GM18502 (cell line): ENCODE data around the gene SPEG.

ENCODE experiments used
- ATAC-seq: cut with Tn5 transposase; IDR thresholded peaks from one replicate; pipeline ENCODE4 v1.9.1; 2021; ENCODE audit warnings: mild to moderate bottlenecking; ENCODE audit not compliant: unreplicated experiment, poor library complexity

Gene SPEG

DNA sequence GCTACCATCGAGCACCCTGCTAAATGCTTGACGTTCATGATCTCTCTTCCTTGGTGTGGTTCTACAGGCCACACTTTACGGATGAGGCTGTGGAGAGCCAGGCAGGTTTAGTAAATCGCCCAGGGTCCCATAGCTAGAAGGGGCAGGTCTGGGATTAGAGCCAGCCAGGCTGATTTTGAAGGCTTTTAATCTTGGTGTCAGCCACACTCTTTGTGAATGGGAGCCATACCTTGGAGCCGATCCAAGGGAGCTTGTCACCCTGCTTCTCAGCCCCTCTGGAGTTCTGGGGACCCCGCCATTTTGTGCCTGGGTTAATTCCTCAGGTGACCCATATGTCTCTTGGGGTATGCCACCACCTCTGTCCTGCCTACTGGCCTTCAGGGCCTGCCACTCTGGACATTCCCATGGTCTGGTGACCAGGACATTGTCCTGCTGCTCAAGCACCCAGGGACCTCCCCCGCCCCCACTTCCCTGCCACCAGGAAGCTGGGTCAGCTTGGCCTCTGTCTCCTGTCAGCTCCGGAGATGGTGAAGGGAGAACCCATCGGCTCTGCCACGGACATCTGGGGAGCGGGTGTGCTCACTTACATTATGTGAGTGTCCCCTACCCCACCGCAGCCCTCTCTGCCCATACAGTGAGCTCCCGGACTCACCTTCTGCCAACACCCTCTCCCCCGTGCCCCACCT is 56.8 kb downstream of the SPEG start:
- ATAC-seq, result no peak

DNA sequence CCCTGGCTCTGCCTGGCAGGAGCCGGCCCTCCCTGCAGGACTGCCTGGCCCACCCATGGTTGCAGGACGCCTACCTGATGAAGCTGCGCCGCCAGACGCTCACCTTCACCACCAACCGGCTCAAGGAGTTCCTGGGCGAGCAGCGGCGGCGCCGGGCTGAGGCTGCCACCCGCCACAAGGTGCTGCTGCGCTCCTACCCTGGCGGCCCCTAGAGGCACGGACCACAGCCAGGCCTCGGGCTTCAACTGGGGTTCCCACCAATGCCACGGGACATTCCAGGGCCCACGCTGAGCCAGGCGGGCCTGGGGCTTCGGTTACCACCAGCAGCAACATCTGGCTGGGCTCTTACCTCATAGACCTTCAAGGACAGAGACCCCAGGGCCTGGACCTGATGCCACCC is 57.9 kb downstream of the SPEG start:
- ATAC-seq, result no peak

DNA sequence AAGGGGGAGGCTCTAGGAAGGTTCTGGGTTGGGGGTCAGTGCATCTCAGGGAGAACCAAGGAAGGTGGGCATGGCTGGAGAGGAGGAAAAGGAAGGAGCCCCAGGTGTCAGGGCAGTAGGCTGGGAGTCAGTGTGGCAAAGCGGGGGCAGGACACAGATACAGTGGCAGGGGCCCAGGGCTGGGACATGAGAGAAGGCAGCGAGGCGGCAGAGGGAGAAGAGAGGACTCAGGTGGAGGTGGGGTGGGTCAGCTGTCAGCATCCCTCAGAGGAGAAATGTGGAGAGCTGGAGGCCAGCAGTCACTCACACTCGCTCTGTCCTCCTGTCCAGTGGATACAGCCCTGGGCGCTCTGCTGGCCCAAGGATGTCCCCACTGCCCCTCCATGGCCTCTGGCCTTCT is 58.4 kb downstream of the SPEG start:
- no peak for ATAC-seq

DNA sequence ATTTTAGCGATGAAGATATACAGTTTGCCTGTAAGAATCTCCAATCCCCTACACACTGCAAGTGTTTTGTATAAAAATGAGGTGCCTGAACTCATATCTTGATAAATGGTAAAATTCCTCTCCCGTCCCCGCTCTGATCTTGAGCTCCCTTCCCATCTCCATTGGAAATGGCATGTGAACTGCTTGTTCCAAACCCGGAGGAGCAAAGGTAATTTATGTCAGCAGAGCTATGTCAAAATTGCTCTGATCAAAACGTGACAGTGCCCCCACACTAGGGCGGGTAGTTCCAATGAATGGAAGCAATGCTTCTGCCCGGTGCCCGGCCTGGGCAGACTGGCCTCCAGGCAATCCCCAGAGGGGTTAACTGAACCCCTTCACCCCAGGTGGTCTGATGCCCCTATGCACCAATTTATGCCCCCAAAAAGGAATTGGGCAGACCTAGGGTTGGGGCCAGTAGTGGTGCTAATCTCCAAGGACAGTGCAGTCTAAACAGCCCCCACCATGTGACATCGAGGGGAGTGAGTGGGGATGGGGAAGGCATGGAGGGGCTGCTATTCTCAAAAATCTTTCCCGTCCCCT is 60.4 kb downstream of the SPEG start:
- ATAC-seq, result no peak

DNA sequence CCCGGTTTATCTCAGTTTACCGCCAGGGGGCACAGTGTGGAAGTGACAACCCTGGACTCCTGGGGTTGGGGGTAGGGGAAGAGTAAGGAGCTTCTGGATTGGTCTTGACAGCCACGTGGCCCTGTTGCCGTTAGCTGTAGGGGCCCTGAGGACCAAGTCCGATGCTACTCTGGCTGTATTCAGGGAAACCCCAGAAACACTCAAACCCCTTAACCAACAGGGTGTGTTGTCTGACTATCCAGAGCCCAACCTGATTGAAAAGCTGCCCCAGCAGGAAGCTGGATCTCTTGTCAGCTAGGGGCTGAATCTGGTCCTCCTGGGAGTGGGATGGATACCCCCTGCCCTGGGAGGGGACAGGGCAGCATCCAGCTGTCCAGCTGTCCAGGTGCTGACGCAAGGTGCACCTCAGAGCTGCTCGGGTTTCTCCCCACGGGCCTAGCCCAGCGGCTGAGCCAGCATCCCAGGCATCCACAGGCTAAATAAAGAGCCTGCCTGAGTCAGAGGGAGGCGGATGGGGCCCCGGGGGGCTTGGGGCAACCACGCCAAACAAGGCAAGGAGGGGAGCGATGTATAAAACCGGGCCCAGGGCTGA is 61.0 kb downstream of the SPEG start:
- ATAC-seq, result no peak

DNA sequence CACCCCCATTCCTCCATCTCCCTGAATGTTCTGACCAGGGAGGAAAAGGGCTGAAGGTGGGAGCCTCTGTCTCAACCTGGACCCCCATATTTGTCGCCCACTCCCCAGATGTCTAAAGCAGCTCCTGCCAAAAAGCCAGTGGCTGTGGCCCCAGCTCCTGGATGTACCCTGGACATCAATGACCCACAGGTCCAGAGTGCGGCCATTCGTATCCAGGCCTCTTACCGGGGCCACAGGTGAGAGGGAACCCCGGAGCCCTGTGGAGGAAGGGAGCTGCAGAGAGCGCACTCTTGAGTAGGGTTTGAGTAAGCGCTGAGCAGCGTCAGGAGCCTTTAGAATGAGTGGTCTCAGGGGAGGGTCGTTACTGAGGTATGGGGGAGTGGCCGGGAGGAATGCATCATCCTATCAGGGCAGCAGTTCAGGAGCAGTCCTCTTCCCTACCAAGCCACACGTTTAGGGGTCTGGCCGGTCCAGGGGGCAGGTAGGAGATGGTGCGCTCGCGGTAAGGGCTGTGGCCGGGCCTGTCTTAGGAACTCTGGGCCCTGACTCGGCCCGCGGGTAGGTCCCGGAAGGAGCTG is 61.7 kb downstream of the SPEG start:
- no peak for ATAC-seq

DNA sequence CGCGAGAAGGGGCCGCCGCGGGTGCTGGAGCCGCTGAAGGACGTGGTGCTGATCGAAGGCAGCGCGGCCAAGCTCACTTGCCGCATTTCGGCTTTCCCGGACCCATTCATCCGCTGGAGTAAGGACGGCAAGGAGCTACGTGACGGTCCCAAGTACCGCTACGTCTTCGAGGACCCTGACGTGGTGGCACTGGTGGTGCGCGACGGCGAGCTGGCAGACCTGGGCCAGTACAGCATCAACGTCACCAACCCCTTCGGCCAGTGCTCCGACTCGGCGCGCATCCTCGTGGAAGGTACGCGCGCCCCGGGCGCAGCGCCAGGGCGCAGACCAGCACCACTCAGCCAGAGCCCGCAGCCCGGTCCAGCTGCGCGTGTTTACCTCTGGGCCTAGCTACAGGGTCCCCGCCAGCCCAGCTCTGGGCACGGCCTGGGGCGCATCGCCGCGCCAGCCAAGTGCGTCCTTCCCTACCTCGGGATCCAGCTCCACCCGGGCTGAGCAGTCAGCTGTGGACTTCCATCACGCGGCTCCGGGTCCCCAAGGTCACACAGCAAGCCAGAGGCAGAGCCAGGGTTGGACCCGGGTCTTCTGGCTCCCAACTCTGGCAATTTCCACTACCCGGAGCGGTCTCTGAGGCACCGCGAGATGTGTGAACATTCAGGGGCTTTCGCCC is 62.3 kb downstream of the SPEG start:
- no peak for ATAC-seq

DNA sequence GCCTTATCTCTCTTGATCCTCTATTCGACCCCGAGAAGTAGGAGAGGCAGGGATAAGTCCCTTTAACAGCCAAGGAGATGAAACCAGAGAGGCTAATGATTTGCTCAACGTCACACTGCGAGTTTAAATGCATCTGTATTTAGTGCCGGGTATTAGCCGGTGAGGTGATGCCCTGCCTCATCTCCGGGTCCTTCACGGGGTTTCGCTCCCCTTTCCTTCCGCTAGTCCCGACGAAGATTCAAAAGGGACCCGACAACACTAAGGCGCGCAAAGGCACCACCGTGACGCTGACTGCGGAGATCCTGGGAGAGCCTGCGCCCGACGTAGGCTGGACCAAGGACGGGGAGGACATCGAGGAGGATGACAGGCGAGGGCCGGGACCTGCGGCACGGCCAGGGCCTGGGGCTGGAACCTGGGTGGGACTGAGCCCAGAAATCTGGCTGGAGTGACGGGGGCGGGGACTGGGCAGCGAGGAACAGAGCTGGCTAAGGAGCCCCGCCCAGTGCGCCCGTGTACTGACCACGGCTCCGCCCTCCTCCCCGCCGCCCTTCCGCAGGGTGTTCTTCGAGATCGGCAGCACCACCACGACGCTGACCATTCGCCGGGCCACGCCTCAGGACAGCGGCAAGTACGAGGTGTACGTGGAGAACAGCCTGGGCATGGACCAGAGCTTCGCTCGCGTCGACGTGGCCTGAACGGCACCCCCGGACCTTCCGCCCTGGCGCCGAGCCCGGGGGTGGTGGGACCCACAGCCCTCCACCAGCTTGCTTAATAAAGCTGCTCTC is 63.0 kb downstream of the SPEG start:
- ATAC-seq, result no peak

DNA sequence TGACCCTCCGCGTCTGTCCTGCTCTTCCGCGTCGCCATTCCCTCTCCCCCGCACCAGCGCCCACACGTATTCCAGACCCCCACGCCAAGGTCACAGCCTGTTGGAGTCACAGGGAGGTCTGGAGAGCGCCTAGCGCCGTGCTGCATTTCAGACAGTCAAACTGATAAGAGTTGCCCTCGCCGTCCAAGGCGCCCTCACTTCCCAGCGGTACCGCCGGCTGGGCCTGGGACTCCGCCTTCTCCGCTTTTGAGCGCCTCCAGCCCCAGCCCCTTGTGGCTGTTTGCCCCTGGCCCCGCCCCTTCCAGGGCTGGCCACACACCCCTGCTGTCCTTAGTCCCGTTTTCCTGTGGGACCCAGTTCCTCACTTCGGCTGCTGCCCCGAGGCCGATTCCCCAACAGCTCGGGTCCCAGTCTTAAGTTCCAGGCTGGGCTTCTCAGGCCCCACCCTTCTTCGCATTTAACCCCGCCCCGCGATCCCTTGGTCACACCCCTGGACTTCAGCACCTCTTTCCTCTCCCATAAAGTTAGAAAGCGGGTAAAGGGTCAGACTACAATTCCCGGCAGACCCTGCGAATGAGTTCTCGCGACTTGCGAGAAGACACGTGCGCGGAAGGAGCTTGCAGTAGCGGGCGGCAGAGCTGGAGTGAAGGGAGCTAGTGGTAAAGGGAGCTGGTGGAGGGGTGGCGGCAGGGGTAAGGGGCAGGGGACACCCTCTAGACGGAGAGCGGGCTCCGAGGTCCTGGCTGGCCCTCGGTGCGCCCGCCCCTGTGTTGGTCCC is 63.8 kb downstream of the SPEG start, which contains the start of gene GMPPA:
Gene GMPPA (plus strand): TSS at position 612 of the 778 bp plus-strand sequence. CDS start 1,085 bp downstream, outside the sequence.
- ATAC-seq, result peak; percentile 94

DNA sequence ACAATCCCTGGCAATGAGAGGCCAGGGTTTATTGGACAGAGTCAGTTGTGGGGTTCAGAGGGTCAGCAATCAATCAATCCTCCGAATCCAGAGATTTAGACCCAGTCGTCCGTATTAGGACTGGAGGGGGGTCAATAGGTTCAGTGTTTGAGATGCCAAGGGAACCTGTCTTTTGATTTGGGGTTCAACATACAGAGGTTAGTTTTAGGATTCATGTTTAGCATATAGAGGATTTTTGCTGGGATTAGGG is 64.3 kb downstream of the SPEG start:
- ATAC-seq, result no peak

DNA sequence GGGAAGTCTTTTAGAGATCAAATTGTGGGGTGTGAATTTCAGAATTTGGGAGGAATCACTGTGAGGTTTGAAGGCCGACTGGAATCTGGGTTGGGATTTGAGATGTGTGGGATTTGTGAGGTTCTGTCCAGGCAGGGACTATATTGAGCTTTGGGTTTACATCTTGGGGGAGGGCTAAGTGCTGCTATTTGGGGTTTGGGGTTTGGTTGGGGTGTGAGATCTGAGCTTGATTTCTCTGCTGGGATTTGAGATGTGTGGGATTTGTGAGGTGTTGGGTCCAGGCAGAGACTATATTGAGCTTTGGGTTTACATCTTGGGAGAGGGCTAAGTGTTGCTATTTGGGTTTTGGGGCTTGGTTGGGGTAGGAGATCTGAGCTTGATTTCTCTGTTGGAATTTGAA is 64.9 kb downstream of the SPEG start:
- ATAC-seq, result no peak

DNA sequence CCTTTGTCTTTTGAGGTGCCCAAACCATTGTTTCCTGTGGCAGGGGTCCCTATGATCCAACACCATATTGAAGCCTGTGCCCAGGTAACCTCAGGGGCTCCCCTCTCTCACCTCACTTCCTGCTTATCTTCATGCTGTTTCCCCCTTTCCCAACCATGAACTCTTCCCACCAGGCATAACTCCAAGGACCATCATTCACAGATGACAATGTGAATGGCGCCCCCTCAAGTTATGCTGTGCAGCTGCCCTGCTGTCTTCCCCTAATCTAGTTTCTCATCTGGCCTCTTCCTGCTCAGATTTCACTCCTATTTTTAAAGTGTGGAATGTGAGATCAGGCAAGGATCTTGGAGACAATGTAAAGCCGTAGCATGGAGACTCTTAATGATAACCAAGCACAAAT is 65.5 kb downstream of the SPEG start:
- ATAC-seq, result no peak

DNA sequence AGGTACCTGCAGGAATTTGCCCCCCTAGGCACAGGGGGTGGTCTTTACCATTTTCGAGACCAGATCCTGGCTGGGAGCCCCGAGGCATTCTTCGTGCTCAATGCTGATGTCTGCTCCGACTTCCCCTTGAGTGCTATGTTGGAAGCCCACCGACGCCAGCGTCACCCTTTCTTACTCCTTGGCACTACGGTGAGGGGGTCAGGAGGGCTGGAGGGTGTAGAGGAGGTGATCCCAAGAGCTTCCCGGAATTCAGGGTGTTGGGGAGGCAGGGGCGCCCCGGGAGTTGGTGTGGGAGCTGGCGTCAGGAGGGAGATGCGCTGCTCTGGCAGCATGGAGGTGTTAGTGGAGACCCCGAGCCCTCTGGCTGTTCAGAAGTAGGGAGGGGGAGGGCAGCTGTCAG is 67.2 kb downstream of the SPEG start:
- no peak for ATAC-seq

DNA sequence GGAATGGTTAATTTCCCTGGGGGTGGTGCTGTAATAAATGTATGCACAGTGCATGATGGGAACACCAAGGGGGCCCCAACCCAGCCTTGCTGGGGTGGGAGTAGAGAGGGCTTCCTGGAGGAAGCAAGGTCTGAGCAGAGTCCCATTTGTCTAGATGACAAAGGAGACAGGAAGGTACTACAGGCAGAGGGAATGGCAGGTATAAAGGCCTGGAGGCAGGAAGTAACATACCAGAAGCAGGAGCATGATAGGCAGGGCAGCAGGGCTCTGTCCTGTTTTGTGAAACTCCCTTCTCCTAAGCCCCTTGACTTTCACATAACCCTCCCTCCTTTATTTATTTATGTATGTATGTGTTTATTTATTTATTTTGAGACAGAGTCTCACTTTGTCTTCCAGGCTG is 68.0 kb downstream of the SPEG start:
- ATAC-seq, result no peak

DNA sequence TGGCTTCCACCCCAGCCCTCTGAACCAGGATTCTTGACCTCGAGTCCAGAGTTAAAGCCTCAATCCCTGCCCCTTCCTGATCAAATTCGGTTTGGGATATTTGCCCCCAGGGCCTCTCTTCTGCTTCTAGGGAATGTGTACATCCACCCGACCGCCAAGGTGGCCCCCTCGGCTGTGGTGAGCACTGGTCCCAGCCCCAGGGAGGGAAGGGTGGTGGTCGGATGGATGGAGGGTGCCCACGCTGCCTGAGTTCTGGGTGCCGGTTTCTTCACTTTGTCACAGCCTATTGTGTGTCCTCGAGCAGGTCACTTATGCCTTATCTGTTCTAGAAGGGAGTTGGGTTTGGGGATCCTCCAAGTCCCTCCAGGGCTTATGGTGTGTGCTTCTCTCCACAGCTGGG is 70.9 kb downstream of the SPEG start:
- ATAC-seq, result no peak

DNA sequence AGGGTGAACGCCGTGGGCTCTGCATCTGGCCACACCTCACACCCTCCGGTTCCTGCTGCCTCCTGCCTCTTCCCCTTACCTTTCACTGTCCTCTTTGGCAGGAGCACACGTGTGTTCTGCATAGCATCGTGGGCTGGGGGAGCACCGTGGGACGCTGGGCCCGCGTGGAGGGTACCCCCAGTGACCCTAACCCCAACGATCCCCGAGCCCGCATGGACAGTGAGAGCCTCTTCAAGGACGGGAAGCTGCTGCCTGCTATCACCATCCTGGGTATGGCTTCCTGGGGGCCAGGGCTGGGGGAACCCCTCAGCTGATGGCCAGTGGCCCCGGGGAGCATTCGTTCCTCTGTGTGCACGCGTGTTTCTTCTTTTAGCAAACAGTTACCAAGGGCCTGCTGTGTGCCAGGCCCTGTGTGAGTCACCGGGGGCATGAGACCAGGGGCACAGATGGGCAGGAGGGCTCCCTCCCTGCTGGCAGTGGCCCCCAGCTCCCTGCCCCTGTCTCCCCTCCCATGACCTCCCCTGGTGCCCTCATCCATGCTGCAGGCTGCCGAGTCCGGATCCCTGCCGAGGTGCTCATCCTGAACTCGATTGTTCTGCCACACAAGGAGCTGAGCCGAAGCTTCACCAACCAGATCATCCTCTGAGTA is 71.6 kb downstream of the SPEG start:
- no peak for ATAC-seq

DNA sequence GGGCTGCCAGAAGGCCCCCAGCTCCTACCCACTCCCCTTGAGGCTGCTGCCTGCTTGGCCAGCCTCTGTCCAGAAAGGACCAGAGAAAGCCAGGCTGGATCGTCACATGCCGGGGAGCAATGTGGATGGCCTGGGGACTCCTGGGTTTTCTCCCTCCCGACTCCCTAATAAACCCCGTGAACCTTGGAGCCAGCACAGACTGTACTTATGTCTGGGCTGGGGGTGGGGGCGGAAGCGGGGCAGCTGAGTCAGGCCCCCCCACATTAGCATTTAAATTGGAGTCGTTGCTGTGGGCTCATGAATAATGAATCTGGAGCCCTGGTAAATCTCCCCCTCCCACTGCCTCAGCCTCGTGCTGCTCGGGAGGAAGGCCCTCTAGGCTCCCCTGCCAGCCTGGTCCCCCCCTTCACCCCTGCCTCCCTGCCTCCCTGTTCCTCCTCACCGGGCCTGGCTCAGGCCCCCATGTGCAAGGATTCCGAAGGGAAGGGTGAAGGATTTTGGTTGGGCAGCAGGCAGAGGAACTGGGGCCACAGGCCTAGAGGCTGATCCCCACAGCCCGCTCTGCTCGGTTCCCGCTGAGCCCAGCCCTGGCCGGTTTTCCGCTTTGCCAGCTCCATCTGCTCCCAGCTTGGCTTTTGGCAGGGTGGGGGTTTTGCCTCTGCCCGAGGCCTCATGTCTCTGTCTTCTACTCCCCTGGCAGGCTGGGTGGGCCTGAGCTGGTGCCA is 72.3 kb downstream of the SPEG start:
- no peak for ATAC-seq

DNA sequence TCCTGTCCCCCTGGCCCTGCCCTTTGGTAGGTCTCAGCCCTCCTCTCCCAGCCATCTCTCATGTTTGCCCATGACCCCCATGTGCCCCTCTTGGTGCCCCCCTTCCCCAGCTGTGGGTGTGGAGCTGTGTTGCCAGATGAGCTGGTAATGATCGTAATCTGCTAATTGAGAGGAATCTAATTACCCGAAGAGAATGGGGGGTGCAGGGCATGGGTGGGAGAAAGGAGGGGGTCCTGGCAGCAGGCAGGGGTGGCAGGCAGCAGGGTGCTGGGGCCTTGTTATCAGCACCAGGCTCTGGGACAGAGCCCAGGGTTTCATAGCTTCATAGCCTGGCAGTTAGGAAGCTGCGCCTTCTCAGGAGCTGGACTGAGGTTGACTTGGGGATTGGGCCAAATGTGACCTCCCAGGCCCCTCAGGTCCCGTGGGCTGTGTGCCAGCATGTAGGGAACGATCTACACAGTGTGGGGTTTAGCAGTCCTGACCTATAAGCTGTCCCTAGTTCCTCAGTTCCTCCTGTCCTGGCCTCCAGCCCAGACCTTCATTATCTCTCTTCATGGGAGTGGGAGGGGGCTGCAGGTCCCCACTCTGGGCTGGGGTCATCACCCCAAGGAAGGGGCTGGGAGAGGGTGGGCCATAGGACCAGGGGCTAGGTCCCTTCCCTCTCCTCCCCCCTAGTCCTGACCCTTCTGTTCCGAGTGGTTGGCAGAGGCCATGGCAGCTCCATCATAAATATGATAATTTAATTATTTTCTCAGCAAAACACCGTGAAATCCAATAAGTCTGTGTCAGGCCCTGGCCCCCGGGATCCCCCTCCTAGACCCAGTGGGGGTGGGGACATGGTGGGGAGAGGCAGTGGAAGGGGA is 73.2 kb downstream of the SPEG start:
- ATAC-seq, result no peak
